Panc1 (cell line): ENCODE measurements around the gene ESRRA. TPM values are rescaled to one million over a fixed set of nuclear protein-coding genes. Genes with fewer than 3 reads are reported as not detected.

Source experiments
- ATAC-seq: fragments of 200-7000 bp; cut with Tn5 transposase; 2 replicates; pipeline ENCODE4 v1.9.1; 2020; ENCODE audit warnings: mild to moderate bottlenecking, moderate library complexity
- BruUV-seq: library from RNA; stranded (reverse); fragments of 400-500 nt; replicated peaks from 2 replicates; lab custom pipeline; 2021; lab: Mats Ljungman, UMichigan
- CTCF ChIA-PET: fragments of 300-600 bp; sonication (Branson Sonifier 250); formaldehyde crosslinking; loops from one replicate; lab custom pipeline; 2022; ENCODE audit warnings: antibody characterized with exemption; lab: Charles Lee
- POLR2A ChIA-PET: fragments of 300-600 bp; sonication (Branson Sonifier 250); formaldehyde crosslinking; loops from one replicate; lab custom pipeline; 2022; ENCODE audit warnings: antibody characterized with exemption; lab: Charles Lee
- DNase-seq: peaks from one replicate; pipeline ENCODE4 v3.0.0-alpha.2; 2010; ENCODE audit warnings: low read depth, low spot score
- H3K27ac ChIP-seq: 2 replicates; pipeline ENCODE4 v1.5.1; 2011; ENCODE audit warnings: mild to moderate bottlenecking, low read length, inconsistent platforms
- H3K27me3 ChIP-seq: fragments of 200-500 bp; sonication (Bioruptor generic); 2 replicates; pipeline ENCODE4 v1.6.0; 2014; ENCODE audit warnings: low read length, inconsistent platforms; ENCODE audit not compliant: control insufficient read depth, insufficient read depth
- H3K36me3 ChIP-seq: fragments of 200-500 bp; sonication (Bioruptor generic); 2 replicates; pipeline ENCODE4 v1.5.1; 2014; ENCODE audit warnings: inconsistent platforms, mild to moderate bottlenecking, low read length, moderate library complexity; ENCODE audit not compliant: control insufficient read depth, insufficient read depth
- H3K4me1 ChIP-seq: 2 replicates; pipeline ENCODE4 v1.5.1; 2011; ENCODE audit warnings: inconsistent platforms, mild to moderate bottlenecking, low read length, moderate library complexity; ENCODE audit not compliant: control insufficient read depth, insufficient read depth
- H3K4me3 ChIP-seq, 2 experiments: 2 replicates each; pipeline ENCODE4 v1.5.1; 2011 to 2012; ENCODE audit warnings: low read depth in 2 of 2, low read length in 2 of 2, mild to moderate bottlenecking in 2 of 2, inconsistent platforms in 1 of 2, moderate library complexity in 1 of 2
- H3K9me3 ChIP-seq: fragments of 200-500 bp; sonication (Bioruptor generic); 2 replicates; pipeline ENCODE4 v1.5.1; 2014; ENCODE audit warnings: low read depth, mild to moderate bottlenecking, inconsistent platforms, low read length, moderate library complexity; ENCODE audit not compliant: control insufficient read depth, insufficient read depth
- CTCF ChIP-seq: fragments of 450-650 bp; IDR thresholded peaks from 2 replicates; pipeline ENCODE4 v1.5.1; 2017; ENCODE audit warnings: mild to moderate bottlenecking
- POLR2AphosphoS5 ChIP-seq: IDR thresholded peaks from 2 replicates; pipeline ENCODE4 v1.6.1; 2012; ENCODE audit warnings: mild to moderate bottlenecking, low read depth, low read length, moderate library complexity
- REST ChIP-seq, 2 experiments: IDR thresholded peaks; 2 replicates each; pipeline ENCODE4 v1.6.1; 2011 to 2012; ENCODE audit warnings: low read depth in 2 of 2, control low read depth in 1 of 2, low read length in 1 of 2, mild to moderate bottlenecking in 1 of 2, moderate library complexity in 1 of 2; ENCODE audit not compliant: insufficient read depth in 1 of 2
- SIN3A ChIP-seq: IDR thresholded peaks from 2 replicates; pipeline ENCODE4 v1.6.1; 2012; ENCODE audit warnings: low read depth, mild to moderate bottlenecking, low read length, moderate library complexity, borderline replicate concordance; ENCODE audit not compliant: insufficient read depth
- TCF7L2 ChIP-seq: IDR thresholded peaks from 2 replicates; pipeline ENCODE4 v1.6.1; 2011; ENCODE audit warnings: mild to moderate bottlenecking, low read depth, low read length, inconsistent platforms
- in situ Hi-C: cut with HindIII; loops from 2 replicates; pipeline ENCODE4 v1.10.0; 2016; ENCODE audit warnings: low sequenced_read_pairs, low pct_unique_long_range_greater_than_20kb
- intact Hi-C: fragments of 100-400 bp; cut with micrococcal nuclease; formaldehyde crosslinking; loops from one replicate; pipeline ENCODE4 v1.10.0; 2022; ENCODE audit not compliant: unreplicated experiment
- total RNA-seq: library from RNA; stranded (reverse); gene quantifications from one replicate; pipeline ENCODE4 v1.2.1, GENCODE V29; 2021; ENCODE audit not compliant: unreplicated experiment

Gene ESRRA
- total RNA-seq, 1 experiment from 2014 or later: 81.6 TPM

- no TSS peak for BruUV-seq
- peaks cover 16% of the 10 kb centered on the region for H3K4me1 ChIP-seq
- ChIA-PET CTCF (interaction anchor here (0.7 kb wide), 2 partner anchors 15 to 57 kb away, joined by 6 to 12 read pairs; no protein-coding TSS in a partner anchor), POLR2A (interaction anchor here (0.7 kb wide), 1 partner anchor 86 kb away, joined by 7 read pairs; no protein-coding TSS in a partner anchor)
- in situ Hi-C loops: no loop called here
- H3K27ac ChIP-seq: peak overlapping the region; percentile 98
- ATAC-seq (no peak), DNase-seq (no peak)
- no peaks in the 10 kb centered on the region for H3K9me3 ChIP-seq
- TF ChIP-seq REST (IDR thresholded peaks at IDR 0.05; ENCODE audit: insufficient read depth in 1 of 2, low read depth in 2 of 2, low read length in 1 of 2) (no peak), TCF7L2 (no peak), SIN3A (no peak), CTCF (no peak), POLR2AphosphoS5 (no peak)
- no peaks in the 10 kb centered on the region; the same call in 1 of the 2 replicates for H3K36me3 ChIP-seq
- intact Hi-C loops: no loop called here
- no peak overlapping the region for H3K4me3 ChIP-seq
- H3K27me3 ChIP-seq: no peaks in the 10 kb centered on the region
Observed at GRCh38 chr11:64267207-64267945, 37.9 kb upstream of the ESRRA start.

GRCh38 chr11:64268025-64268892 lies 37.1 kb upstream of the ESRRA start:
- ATAC-seq (no peak), DNase-seq (no peak)
- in situ Hi-C loops (no loop called here), intact Hi-C loops (no loop called here)
- Histone ChIP-seq H3K27ac (peak overlapping the region; percentile 98), H3K9me3 (no peaks in the 10 kb centered on the region), H3K36me3 (no peaks in the 10 kb centered on the region; the same call in 1 of the 2 replicates), H3K4me1 (peaks cover 13% of the 10 kb centered on the region), H3K27me3 (no peaks in the 10 kb centered on the region), H3K4me3 (peak overlapping the region; percentile 67 to 69)
- no TSS peak for BruUV-seq
- POLR2A ChIA-PET: interaction anchor here (0.5 kb wide), 1 partner anchor 566 kb away, joined by 6 read pairs; no protein-coding TSS in a partner anchor
- CTCF ChIA-PET: interaction anchor here (0.7 kb wide), 2 partner anchors 16 to 58 kb away, joined by 6 to 12 read pairs; no protein-coding TSS in a partner anchor
- TF ChIP-seq POLR2AphosphoS5 (0 out of 2 replicates have a peak, but pooled peaks have one; percentile 4), TCF7L2 (no peak)
